Karpas-422 (cell line): ENCODE measurements around the gene OPCML. TPM values are rescaled to one million over a fixed set of nuclear protein-coding genes. Genes with fewer than 3 reads are reported as not detected.

Experiments
- DNase-seq: peaks from one replicate; pipeline ENCODE4 v3.0.0-alpha.2; 2015
- H2AFZ ChIP-seq: fragments of 200-600 bp; sonication (generic); 2 replicates; pipeline ENCODE4 v1.6.1; 2014; ENCODE audit warnings: antibody characterized with exemption, low read length, mixed read lengths
- H3K27ac ChIP-seq: fragments of 200-600 bp; sonication (generic); 2 replicates; pipeline ENCODE4 v1.5.1; 2014; ENCODE audit warnings: mild to moderate bottlenecking, low read length, moderate library complexity
- H3K27me3 ChIP-seq: fragments of 200-600 bp; sonication (generic); 2 replicates; pipeline ENCODE4 v1.6.1; 2014; ENCODE audit warnings: low read length, mixed read lengths
- H3K36me3 ChIP-seq: fragments of 200-600 bp; sonication (generic); 2 replicates; pipeline ENCODE4 v1.6.1; 2014; ENCODE audit warnings: low read length, mixed read lengths; ENCODE audit not compliant: insufficient read depth
- H3K4me1 ChIP-seq: fragments of 200-600 bp; sonication (generic); 2 replicates; pipeline ENCODE4 v1.6.1; 2014; ENCODE audit warnings: mild to moderate bottlenecking, low read length, mixed read lengths
- H3K4me2 ChIP-seq: fragments of 200-600 bp; sonication (generic); 2 replicates; pipeline ENCODE4 v1.6.1; 2014; ENCODE audit warnings: low read length, low read depth, mild to moderate bottlenecking; ENCODE audit not compliant: poor library complexity, severe bottlenecking
- H3K4me3 ChIP-seq: fragments of 200-600 bp; sonication (generic); 2 replicates; pipeline ENCODE4 v1.5.1; 2014; ENCODE audit warnings: mild to moderate bottlenecking, antibody characterized with exemption, low read length, mixed read lengths
- H3K79me2 ChIP-seq: fragments of 200-600 bp; sonication (generic); 2 replicates; pipeline ENCODE4 v1.6.1; 2014; ENCODE audit warnings: mild to moderate bottlenecking, low read length, mixed read lengths
- H3K9ac ChIP-seq: fragments of 200-600 bp; sonication (generic); 2 replicates; pipeline ENCODE4 v1.6.0; 2014; ENCODE audit warnings: low read length
- H3K9me2 ChIP-seq: fragments of 200-600 bp; sonication (generic), shearing (Covaris generic); replicated peaks from 2 replicates; pipeline ENCODE4 v1.6.0; 2014; ENCODE audit warnings: mild to moderate bottlenecking, low read length, moderate library complexity; ENCODE audit not compliant: insufficient read depth
- H3K9me3 ChIP-seq: fragments of 300-700, 200-600 bp; sonication (generic); 2 replicates; pipeline ENCODE4 v1.6.1; 2014; ENCODE audit warnings: low read length, mixed read lengths
- H4K20me1 ChIP-seq: fragments of 200-600 bp; sonication (generic); 2 replicates; pipeline ENCODE4 v1.6.1; 2014; ENCODE audit warnings: mild to moderate bottlenecking, antibody characterized with exemption, low read length, low read depth; ENCODE audit not compliant: insufficient read depth
- total RNA-seq: library from RNA; depleted of rRNA; stranded (reverse); fragments of >200 nt; shearing (Covaris generic); gene quantifications from 2 replicates; pipeline ENCODE4 v1.2.3, GENCODE V29; 2014; ENCODE audit warnings: low replicate concordance

Gene OPCML
- total RNA-seq, 1 experiment from 2014 or later = not detected

GRCh38 chr11:132423266-132423665 is 1109.0 kb downstream of the OPCML start:
- no peak for DNase-seq
- no peak overlapping the region for H3K4me2 ChIP-seq

DNA sequence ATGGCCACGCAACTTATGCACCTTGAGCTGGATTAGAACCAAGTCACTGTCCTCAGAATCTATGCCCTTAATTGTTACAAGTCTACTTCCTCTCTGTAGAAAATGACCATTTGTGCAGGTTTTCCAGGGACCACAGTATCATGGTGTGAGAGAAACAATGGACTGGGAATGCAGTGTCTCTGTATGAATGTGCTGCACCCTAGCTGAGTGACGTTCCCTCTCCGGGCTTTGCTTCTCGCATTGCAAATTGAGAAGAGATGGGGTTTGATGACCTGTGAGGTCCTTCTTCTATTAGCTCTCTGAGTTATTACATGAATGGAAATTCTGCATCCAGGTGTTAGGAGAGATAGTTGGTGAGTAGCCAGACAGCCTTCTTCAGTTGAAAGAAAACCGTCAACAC is 1109.6 kb downstream of the OPCML start:
- no peaks in the 10 kb centered on the region for H3K27me3 ChIP-seq
- no peak overlapping the region for H3K4me3 ChIP-seq
- H2AFZ ChIP-seq = no peak overlapping the region
- DNase-seq = no peak
- no peak overlapping the region for H3K9ac ChIP-seq
- H3K4me1 ChIP-seq = no peaks in the 10 kb centered on the region
- no peaks in the 10 kb centered on the region for H3K9me3 ChIP-seq
- H3K36me3 ChIP-seq = no peaks in the 10 kb centered on the region
- no peaks in the 10 kb centered on the region for H3K79me2 ChIP-seq
- no peaks in the 10 kb centered on the region for H4K20me1 ChIP-seq
- H3K27ac ChIP-seq = no peak overlapping the region
- no peaks in the 10 kb centered on the region for H3K9me2 ChIP-seq
- no peak overlapping the region for H3K4me2 ChIP-seq

More at GRCh38 chr11:132423266-132423665, 1109.0 kb downstream of the OPCML start:
- H4K20me1 ChIP-seq = no peaks in the 10 kb centered on the region
- no peaks in the 10 kb centered on the region for H3K36me3 ChIP-seq
- H3K9me2 ChIP-seq = no peaks in the 10 kb centered on the region
- no peaks in the 10 kb centered on the region for H3K27me3 ChIP-seq
- no peak overlapping the region for H3K27ac ChIP-seq
- no peaks in the 10 kb centered on the region for H3K9me3 ChIP-seq
- H2AFZ ChIP-seq = no peak overlapping the region
- H3K79me2 ChIP-seq = no peaks in the 10 kb centered on the region
- no peak overlapping the region for H3K4me3 ChIP-seq
- no peaks in the 10 kb centered on the region for H3K4me1 ChIP-seq
- H3K9ac ChIP-seq = no peak overlapping the region

GRCh38 chr11:132421555-132421954 is 1110.7 kb downstream of the OPCML start:
- Histone ChIP-seq H3K27ac (no peak overlapping the region), H3K9me3 (no peaks in the 10 kb centered on the region), H3K9me2 (no peaks in the 10 kb centered on the region), H3K79me2 (no peaks in the 10 kb centered on the region), H3K9ac (no peak overlapping the region), H2AFZ (no peak overlapping the region), H3K4me1 (no peaks in the 10 kb centered on the region), H3K27me3 (no peaks in the 10 kb centered on the region), H4K20me1 (no peaks in the 10 kb centered on the region), H3K4me2 (no peak overlapping the region), H3K36me3 (no peaks in the 10 kb centered on the region), H3K4me3 (no peak overlapping the region)
- no peak for DNase-seq

- Histone ChIP-seq H3K9me2 (no peaks in the 10 kb centered on the region), H2AFZ (no peak overlapping the region), H3K79me2 (no peaks in the 10 kb centered on the region), H3K36me3 (no peaks in the 10 kb centered on the region), H3K4me2 (no peak overlapping the region), H3K9me3 (no peaks in the 10 kb centered on the region), H3K4me3 (no peak overlapping the region), H3K9ac (no peak overlapping the region), H4K20me1 (no peaks in the 10 kb centered on the region), H3K27ac (no peak overlapping the region), H3K27me3 (no peaks in the 10 kb centered on the region), H3K4me1 (no peaks in the 10 kb centered on the region)
- no peak for DNase-seq
These were observed 1117.8 kb downstream of the OPCML start for GRCh38 chr11:132414451-132414850.

- Histone ChIP-seq H2AFZ (no peak overlapping the region), H3K4me1 (no peaks in the 10 kb centered on the region), H4K20me1 (no peaks in the 10 kb centered on the region), H3K9ac (no peak overlapping the region), H3K4me3 (no peak overlapping the region), H3K9me3 (no peaks in the 10 kb centered on the region), H3K9me2 (no peaks in the 10 kb centered on the region), H3K4me2 (no peak overlapping the region), H3K79me2 (no peaks in the 10 kb centered on the region), H3K36me3 (no peaks in the 10 kb centered on the region), H3K27me3 (no peaks in the 10 kb centered on the region), H3K27ac (no peak overlapping the region)
- no peak for DNase-seq
These were observed 1121.9 kb downstream of the OPCML start for GRCh38 chr11:132410383-132410782.

DNA sequence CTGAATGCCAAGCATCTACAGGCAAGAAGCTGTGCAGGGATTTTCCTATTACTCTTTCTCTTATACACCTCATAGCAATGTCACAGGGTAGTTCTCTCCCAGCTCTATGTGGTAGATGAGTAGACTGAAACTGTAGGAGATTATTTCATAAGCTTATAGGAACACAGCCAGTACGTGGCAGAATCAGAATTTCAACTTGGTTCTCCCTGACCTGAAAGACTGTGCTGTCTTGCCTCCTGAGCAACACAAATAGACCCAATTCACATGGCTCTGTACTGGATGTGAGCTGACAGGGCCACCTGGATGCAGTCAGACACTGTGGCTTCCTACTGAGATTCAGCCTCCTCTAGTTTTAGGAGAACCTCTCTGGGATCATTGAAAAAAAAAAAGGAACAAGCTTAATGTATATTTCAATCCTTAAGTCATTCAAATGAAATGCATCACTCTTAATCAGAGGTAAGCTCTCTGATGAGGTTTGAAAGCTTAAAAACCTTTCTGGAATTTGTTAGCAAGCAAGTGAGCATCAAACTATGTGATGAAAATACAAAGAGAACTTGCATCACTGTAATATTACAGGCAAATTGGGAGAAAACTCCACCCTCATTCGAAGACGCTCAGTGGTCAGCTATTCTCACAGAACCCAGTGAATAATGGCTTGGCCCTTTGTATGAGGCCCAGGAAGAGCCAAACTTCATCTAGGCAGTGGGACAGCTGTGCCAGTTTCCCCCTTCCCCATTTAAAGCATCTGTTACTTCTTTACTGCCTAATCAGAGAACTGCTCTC is 1122.5 kb downstream of the OPCML start:
- Histone ChIP-seq H3K36me3 (no peaks in the 10 kb centered on the region), H3K4me3 (no peak overlapping the region), H3K79me2 (no peaks in the 10 kb centered on the region), H3K27me3 (no peaks in the 10 kb centered on the region), H3K4me1 (no peaks in the 10 kb centered on the region), H3K4me2 (no peak overlapping the region), H3K27ac (no peak overlapping the region), H3K9me2 (no peaks in the 10 kb centered on the region), H4K20me1 (no peaks in the 10 kb centered on the region), H2AFZ (no peak overlapping the region), H3K9ac (no peak overlapping the region), H3K9me3 (no peaks in the 10 kb centered on the region)
- DNase-seq = no peak

DNA sequence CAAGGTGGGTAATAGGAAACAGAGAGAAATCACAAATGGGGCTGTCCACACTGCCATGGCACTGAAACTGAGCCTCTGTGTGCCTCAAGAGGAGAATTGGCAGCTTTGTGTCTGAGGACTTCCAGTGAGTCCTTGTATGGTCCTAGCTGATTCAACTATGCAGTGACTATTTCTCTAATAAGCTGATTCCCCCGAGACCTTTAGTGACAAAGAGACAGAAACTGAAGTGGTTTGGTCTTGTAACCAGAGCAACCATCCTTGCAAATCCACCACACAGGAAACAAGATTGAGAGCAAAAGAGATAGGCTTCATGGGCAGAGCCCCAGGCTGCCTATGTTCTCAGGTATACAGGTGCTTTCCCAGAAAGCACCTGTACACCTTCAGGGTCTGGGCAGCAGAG is 1123.4 kb downstream of the OPCML start:
- Histone ChIP-seq H3K4me2 (no peak overlapping the region), H4K20me1 (no peaks in the 10 kb centered on the region), H3K36me3 (no peaks in the 10 kb centered on the region), H3K27me3 (no peaks in the 10 kb centered on the region), H2AFZ (no peak overlapping the region), H3K27ac (no peak overlapping the region), H3K9me3 (no peaks in the 10 kb centered on the region), H3K9me2 (no peaks in the 10 kb centered on the region), H3K4me1 (no peaks in the 10 kb centered on the region), H3K79me2 (no peaks in the 10 kb centered on the region), H3K4me3 (no peak overlapping the region), H3K9ac (no peak overlapping the region)
- DNase-seq = no peak

DNA sequence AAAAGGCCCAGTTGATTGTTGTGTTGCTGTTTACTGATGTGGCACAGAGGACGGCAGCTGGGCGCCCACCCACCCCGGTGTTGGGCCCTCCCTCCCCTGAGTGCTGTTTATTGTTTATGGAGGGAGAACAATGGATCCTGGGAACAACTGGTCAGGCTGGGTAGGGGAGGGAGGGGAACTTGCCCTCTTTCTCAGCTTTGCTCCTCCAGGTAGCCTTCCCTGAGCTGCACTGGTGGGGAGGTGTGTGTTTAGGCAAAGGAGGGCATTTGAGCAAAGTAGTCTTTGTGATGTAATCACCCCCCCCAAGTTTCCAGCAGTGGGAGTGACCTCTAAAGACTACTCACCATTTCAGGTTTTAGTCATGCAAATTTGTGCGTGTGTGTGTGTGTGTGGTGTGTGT is 1126.6 kb downstream of the OPCML start:
- Histone ChIP-seq H2AFZ (no peak overlapping the region), H3K27ac (no peak overlapping the region), H3K9me3 (no peaks in the 10 kb centered on the region), H4K20me1 (no peaks in the 10 kb centered on the region), H3K9ac (no peak overlapping the region), H3K4me2 (no peak overlapping the region), H3K4me3 (no peak overlapping the region), H3K4me1 (no peaks in the 10 kb centered on the region), H3K79me2 (no peaks in the 10 kb centered on the region), H3K27me3 (no peaks in the 10 kb centered on the region), H3K36me3 (no peaks in the 10 kb centered on the region), H3K9me2 (no peaks in the 10 kb centered on the region)
- no peak for DNase-seq
